ENCODE results near the gene NCAM1. TPM values are rescaled to one million over a fixed set of nuclear protein-coding genes. Genes with fewer than 3 reads are reported as not detected.

Gene NCAM1
- total and polyA plus RNA-seq, 2 donors from 2014 or later, result 1.7 to 3.0 TPM

- peaks cover 0 to 2% (median 0%) of the 10 kb centered on the region in 3 donors for H3K36me3 ChIP-seq (ENCODE audit: control insufficient read depth in 2 of 3, insufficient read depth in 3 of 3, low read length in 3 of 3)
- no peak for FAIRE-seq
These were observed 299.3 kb downstream of the NCAM1 start for GRCh38 chr11:113260541-113260940.

GRCh38 chr11:113261709-113262475 lies 300.7 kb downstream of the NCAM1 start:
- DNase-seq (no peak), FAIRE-seq (no peak)
- no peaks in the 10 kb centered on the region for H3K9me3 ChIP-seq (ENCODE audit: control insufficient read depth in 2 of 3, insufficient read depth in 1 of 3, low read length in 3 of 3)
- H3K27me3 ChIP-seq (ENCODE audit: control insufficient read depth, insufficient read depth, low read length), result no peaks in the 10 kb centered on the region
- intact Hi-C loops (cut with DNase I), result no loop called here
- TF ChIP-seq CTCF (IDR thresholded peaks at IDR 0.05; ENCODE audit: borderline replicate concordance, extremely low read depth, insufficient read depth), result no peak
- H3K4me3 ChIP-seq (ENCODE audit: low read length in 3 of 3), result no peak overlapping the region
- no peak overlapping the region for H3K27ac ChIP-seq (ENCODE audit: low read depth in 2 of 2, low read length in 2 of 2)
- H3K36me3 ChIP-seq (ENCODE audit: control insufficient read depth in 2 of 3, insufficient read depth in 3 of 3, low read length in 3 of 3), result peaks cover 0 to 2% (median 0%) of the 10 kb centered on the region in 3 donors
- H3K4me1 ChIP-seq (ENCODE audit: control insufficient read depth in 2 of 3, insufficient read depth in 2 of 3, low read depth in 1 of 3, low read length in 3 of 3), result no peaks in the 10 kb centered on the region
- no peak overlapping the region for H3K9ac ChIP-seq (ENCODE audit: low read length in 3 of 3)

More at GRCh38 chr11:113260541-113260940, 299.3 kb downstream of the NCAM1 start:
- H3K4me3 ChIP-seq (ENCODE audit: low read length in 3 of 3), result no peak overlapping the region
- intact Hi-C loops (cut with DNase I), result no loop called here
- no peaks in the 10 kb centered on the region for H3K27me3 ChIP-seq (ENCODE audit: control insufficient read depth, insufficient read depth, low read length)
- no peak for TF ChIP-seq CTCF (IDR thresholded peaks at IDR 0.05; ENCODE audit: borderline replicate concordance, extremely low read depth, insufficient read depth)
- no peak overlapping the region for H3K27ac ChIP-seq (ENCODE audit: low read depth in 2 of 2, low read length in 2 of 2)
- DNase-seq, result no peak
- no peaks in the 10 kb centered on the region for H3K4me1 ChIP-seq (ENCODE audit: control insufficient read depth in 2 of 3, insufficient read depth in 2 of 3, low read depth in 1 of 3, low read length in 3 of 3)
- no peak overlapping the region for H3K9ac ChIP-seq (ENCODE audit: low read length in 3 of 3)
- no peaks in the 10 kb centered on the region for H3K9me3 ChIP-seq (ENCODE audit: control insufficient read depth in 2 of 3, insufficient read depth in 1 of 3, low read length in 3 of 3)

GRCh38 chr11:113262594-113262993 lies 301.4 kb downstream of the NCAM1 start:
- FAIRE-seq (no peak), DNase-seq (no peak)
- no peaks in the 10 kb centered on the region for H3K4me1 ChIP-seq (ENCODE audit: control insufficient read depth in 2 of 3, insufficient read depth in 2 of 3, low read depth in 1 of 3, low read length in 3 of 3)
- no peaks in the 10 kb centered on the region for H3K27me3 ChIP-seq (ENCODE audit: control insufficient read depth, insufficient read depth, low read length)
- H3K36me3 ChIP-seq (ENCODE audit: control insufficient read depth in 2 of 3, insufficient read depth in 3 of 3, low read length in 3 of 3), result peaks cover 0 to 2% (median 0%) of the 10 kb centered on the region in 3 donors
- no peak overlapping the region for H3K27ac ChIP-seq (ENCODE audit: low read depth in 2 of 2, low read length in 2 of 2)
- TF ChIP-seq CTCF (IDR thresholded peaks at IDR 0.05; ENCODE audit: borderline replicate concordance, extremely low read depth, insufficient read depth), result no peak
- H3K4me3 ChIP-seq (ENCODE audit: low read length in 3 of 3), result no peak overlapping the region
- intact Hi-C loops (cut with DNase I), result no loop called here
- H3K9ac ChIP-seq (ENCODE audit: low read length in 3 of 3), result no peak overlapping the region
- no peaks in the 10 kb centered on the region for H3K9me3 ChIP-seq (ENCODE audit: control insufficient read depth in 2 of 3, insufficient read depth in 1 of 3, low read length in 3 of 3)
